ENCODE data around the gene PLCB4.
A peak's percentile ranks its signal among the peaks of the same experiment; 100 is the strongest.

Gene PLCB4

GRCh38 chr20:9068841-9069663 lies at the start of gene PLCB4:
Gene PLCB4 (plus strand): TSS chr20:9069087. CDS start chr20:9307815, 238,728 bp downstream.
- H3K4me3 ChIP-seq (ENCODE audit: low read depth, low read length) = peak within 1 kb of the TSS; percentile 88
- ChIA-PET POLR2A (interaction anchor here (0.9 kb wide), 1 partner anchor 28 kb away, joined by 3 read pairs; no protein-coding TSS in a partner anchor), CTCF (interaction anchor here (1.0 to 2.1 kb wide), 2 partner anchors 215 to 279 kb away, joined by 3 to 7 read pairs; no protein-coding TSS in a partner anchor)
- no peak for TF ChIP-seq CTCF (IDR thresholded peaks at IDR 0.05; ENCODE audit: insufficient read depth, low read length, missing control alignments)
- no peak for DNase-seq (ENCODE audit: low read depth, low spot score)

- no peak for DNase-seq (ENCODE audit: low read depth, low spot score)
- TF ChIP-seq CTCF (IDR thresholded peaks at IDR 0.05; ENCODE audit: insufficient read depth, low read length, missing control alignments) = no peak
- CTCF ChIA-PET = interaction anchor here (1.2 to 1.8 kb wide), 2 partner anchors 373 to 388 kb away, joined by 3 to 6 read pairs; no protein-coding TSS in a partner anchor
- POLR2A ChIA-PET = no interaction called here
- H3K4me3 ChIP-seq (ENCODE audit: low read depth, low read length) = no peak overlapping the region
Observed at GRCh38 chr20:9019833-9020232, 49.1 kb upstream of the PLCB4 start.

- no peak for TF ChIP-seq CTCF (IDR thresholded peaks at IDR 0.05; ENCODE audit: insufficient read depth, low read length, missing control alignments)
- H3K4me3 ChIP-seq (ENCODE audit: low read depth, low read length) = no peak overlapping the region
- POLR2A ChIA-PET = no interaction called here
- no peak for DNase-seq (ENCODE audit: low read depth, low spot score)
- CTCF ChIA-PET = no interaction called here
Observed at GRCh38 chr20:9021216-9021615, 47.7 kb upstream of the PLCB4 start.

GRCh38 chr20:9021699-9022098 lies 47.2 kb upstream of the PLCB4 start:
- no peak for TF ChIP-seq CTCF (IDR thresholded peaks at IDR 0.05; ENCODE audit: insufficient read depth, low read length, missing control alignments)
- ChIA-PET POLR2A (no interaction called here), CTCF (interaction anchor here (1.3 kb wide), 1 partner anchor 371 kb away, joined by 3 read pairs; no protein-coding TSS in a partner anchor)
- no peak for DNase-seq (ENCODE audit: low read depth, low spot score)
- no peak overlapping the region for H3K4me3 ChIP-seq (ENCODE audit: low read depth, low read length)

- no peak for TF ChIP-seq CTCF (IDR thresholded peaks at IDR 0.05; ENCODE audit: insufficient read depth, low read length, missing control alignments)
- CTCF ChIA-PET = interaction anchor here (1.3 kb wide), 1 partner anchor 371 kb away, joined by 3 read pairs; no protein-coding TSS in a partner anchor
- no peak for DNase-seq (ENCODE audit: low read depth, low spot score)
Observed at GRCh38 chr20:9022376-9022775, 46.5 kb upstream of the PLCB4 start.

GRCh38 chr20:9024606-9025005 lies 44.3 kb upstream of the PLCB4 start:
- no peak for TF ChIP-seq CTCF (IDR thresholded peaks at IDR 0.05; ENCODE audit: insufficient read depth, low read length, missing control alignments)
- POLR2A ChIA-PET = no interaction called here
- CTCF ChIA-PET = no interaction called here

More at GRCh38 chr20:9022376-9022775, 46.5 kb upstream of the PLCB4 start:
- POLR2A ChIA-PET = no interaction called here
- H3K4me3 ChIP-seq (ENCODE audit: low read depth, low read length) = no peak overlapping the region

More at GRCh38 chr20:9024606-9025005, 44.3 kb upstream of the PLCB4 start:
- H3K4me3 ChIP-seq (ENCODE audit: low read depth, low read length) = no peak overlapping the region
- no peak for DNase-seq (ENCODE audit: low read depth, low spot score)

All from AG04449 (cell line).